CD14-positive monocyte (primary cell): ENCODE data around the gene KCNE3. TPM values are rescaled to one million over a fixed set of nuclear protein-coding genes. Genes with fewer than 3 reads are reported as not detected.

Experiments
- DNase-seq, 3 donors: peaks; one replicate each; pipeline ENCODE4 v3.0.0-alpha.2; 2011 to 2022
- H2AFZ ChIP-seq: 2 replicates; pipeline ENCODE4 v1.6.0; 2012; ENCODE audit warnings: mild to moderate bottlenecking, low read depth, low read length, inconsistent platforms; ENCODE audit not compliant: insufficient read depth, poor library complexity, severe bottlenecking
- H3K27ac ChIP-seq, 2 donors: 1 replicate in 1 of 2; 2 replicates in 1 of 2; pipeline ENCODE4 v1.5.1; 2012 to 2013; ENCODE audit warnings: low read length in 2 of 2, control low read depth in 1 of 2, inconsistent platforms in 1 of 2, low read depth in 1 of 2, mild to moderate bottlenecking in 1 of 2
- H3K27me3 ChIP-seq, 2 donors: one replicate each; pipeline versions ENCODE4 v1.6.0 to v1.6.1; 2011 to 2013; ENCODE audit warnings: low read length in 2 of 2; ENCODE audit not compliant: control insufficient read depth in 2 of 2, insufficient read depth in 2 of 2
- H3K36me3 ChIP-seq, 2 donors: replicated peaks in 1 of 2; 1 replicate in 1 of 2; 2 replicates in 1 of 2; pipeline versions ENCODE4 v1.5.1 to v1.6.1; 2012 to 2013; ENCODE audit warnings: low read length in 2 of 2, control low read depth in 1 of 2, inconsistent platforms in 1 of 2, mild to moderate bottlenecking in 1 of 2; ENCODE audit not compliant: insufficient read depth in 2 of 2, control insufficient read depth in 1 of 2
- H3K4me1 ChIP-seq, 2 donors: 1 replicate in 1 of 2; 2 replicates in 1 of 2; pipeline versions ENCODE4 v1.5.1 to v1.6.1; 2012 to 2013; ENCODE audit warnings: low read length in 2 of 2, control low read depth in 1 of 2, inconsistent platforms in 1 of 2, mild to moderate bottlenecking in 1 of 2, moderate library complexity in 1 of 2; ENCODE audit not compliant: insufficient read depth in 2 of 2, control insufficient read depth in 1 of 2
- H3K4me2 ChIP-seq: replicated peaks from 2 replicates; pipeline ENCODE3; 2012; ENCODE audit warnings: low read length, moderate library complexity, mild to moderate bottlenecking; ENCODE audit not compliant: poor library complexity, severe bottlenecking; ENCODE audit errors: extremely low read depth
- H3K4me3 ChIP-seq, 3 experiments: fragments of 200-600 bp in 1 of 3; sonication (generic) in 1 of 3; replicated peaks in 1 of 3; 1 replicate in 2 of 3; 2 replicates in 1 of 3; pipeline ENCODE4 v1.5.1; 2011 to 2013; ENCODE audit warnings: low read length in 3 of 3, mild to moderate bottlenecking in 3 of 3, control low read depth in 2 of 3, low read depth in 2 of 3, inconsistent platforms in 1 of 3, moderate library complexity in 1 of 3
- H3K79me2 ChIP-seq: 2 replicates; pipeline ENCODE4 v1.6.0; 2012; ENCODE audit warnings: mild to moderate bottlenecking, control low read depth, inconsistent platforms, low read length, moderate library complexity; ENCODE audit not compliant: insufficient read depth
- H3K9ac ChIP-seq: 2 replicates; pipeline ENCODE4 v1.6.0; 2017; ENCODE audit warnings: low read length, mild to moderate bottlenecking; ENCODE audit not compliant: insufficient read depth, poor library complexity, severe bottlenecking
- H3K9me3 ChIP-seq, 2 donors: replicated peaks in 1 of 2; 1 replicate in 1 of 2; 2 replicates in 1 of 2; pipeline versions ENCODE4 v1.5.1 to v1.6.1; 2012 to 2013; ENCODE audit warnings: low read length in 2 of 2, control low read depth in 1 of 2; ENCODE audit not compliant: control insufficient read depth in 1 of 2, insufficient read depth in 1 of 2
- H4K20me1 ChIP-seq: 2 replicates; pipeline ENCODE4 v1.6.0; 2012; ENCODE audit warnings: mild to moderate bottlenecking, low read length, control low read depth, moderate library complexity; ENCODE audit not compliant: insufficient read depth
- H3K27ac Mint-ChIP-seq, 7 donors: one replicate each; pipeline ENCODE4 v1.8.0; 2020; ENCODE audit warnings: mild to moderate bottlenecking in 7 of 7, mixed read lengths in 7 of 7, moderate library complexity in 6 of 7, inconsistent platforms in 2 of 7
- H3K27me3 Mint-ChIP-seq, 3 donors: one replicate each; pipeline ENCODE4 v1.8.0; 2021 to 2022; ENCODE audit warnings: low read depth in 3 of 3, mild to moderate bottlenecking in 3 of 3, mixed read lengths in 3 of 3, moderate library complexity in 3 of 3, inconsistent platforms in 1 of 3
- H3K36me3 Mint-ChIP-seq, 2 donors: one replicate each; pipeline ENCODE4 v1.8.0; 2020; ENCODE audit warnings: mixed read lengths in 2 of 2, inconsistent platforms in 1 of 2, mild to moderate bottlenecking in 1 of 2
- H3K4me1 Mint-ChIP-seq: one replicate; pipeline ENCODE4 v1.8.0; 2020; ENCODE audit warnings: mild to moderate bottlenecking, mixed read lengths
- H3K4me3 Mint-ChIP-seq, 2 donors: one replicate each; pipeline ENCODE4 v1.8.0; 2020; ENCODE audit warnings: mild to moderate bottlenecking in 2 of 2, mixed read lengths in 2 of 2, moderate library complexity in 1 of 2
- H3K9me3 Mint-ChIP-seq, 7 donors: one replicate each; pipeline ENCODE4 v1.8.0; 2020 to 2022; ENCODE audit warnings: mixed read lengths in 7 of 7, mild to moderate bottlenecking in 6 of 7, moderate library complexity in 6 of 7, inconsistent platforms in 2 of 7
- WGBS: methylation state at CpG from one replicate; pipeline ENCODE4 v1.1.5; 2013; ENCODE audit warnings: missing lambda C conversion rate; ENCODE audit not compliant: insufficient coverage; 5-methylcytosine and 5-hydroxymethylcytosine counted together
- intact Hi-C, 2 donors: fragments of 100-400 bp; cut with micrococcal nuclease; formaldehyde crosslinking; loops; one replicate each; pipeline versions ENCODE4 v1.15.0 to v1.15.1; 2023
- polyA plus RNA-seq, 3 donors: library from polyadenylated mRNA; depleted of rRNA in 1 of 3; unstranded in 2 of 3; stranded (reverse) in 1 of 3; fragments of 300-500 nt in 2 of 3; fragments of >200 nt in 1 of 3; fragmentation: Illumina TruSeq in 2 of 3; gene quantifications; 1 replicate in 2 of 3; 2 replicates in 1 of 3; pipeline ENCODE4 v1.2.3, GENCODE V29; 2012 to 2021
- TF ChIP-seq, protein P1 (sequence below): fragments of 200-600 bp; IDR thresholded peaks from one replicate; pipeline ENCODE4 v1.8.0; 2022; ENCODE audit warnings: antibody characterized with exemption, mild to moderate bottlenecking

The KCNE3 gene
- polyA plus RNA-seq, 3 donors: 29.9 to 76.6 (median 41.0) TPM

- Mint-ChIP-seq H3K27me3 (peaks cover 0 to 6% (median 0%) of the 10 kb centered on the region in 3 donors), H3K4me3 (peak overlapping the region in 1 of 2 donors; percentile 49), H3K27ac (peak overlapping the region; percentile 12 to 84 (median 72)), H3K9me3 (peaks cover 0 to 5% (median 3%) of the 10 kb centered on the region in 7 donors), H3K36me3 (no peaks in the 10 kb centered on the region), H3K4me1 (peaks cover 62% of the 10 kb centered on the region)
- peak overlapping the region in 1 of 2 donors; percentile 17 for H3K27ac ChIP-seq
- peak overlapping the region; percentile 3 for H3K4me2 ChIP-seq
- intact Hi-C loops: no loop called here
- no peaks in the 10 kb centered on the region for H3K9me3 ChIP-seq
- H3K9ac ChIP-seq: no peak overlapping the region
- H3K79me2 ChIP-seq: peaks cover 2% of the 10 kb centered on the region
- H3K4me1 ChIP-seq: peaks cover 57 to 69% of the 10 kb centered on the region in 2 donors
- WGBS: 100% methylated on average over 1 of the region's 5 CpGs
- no peak overlapping the region for H2AFZ ChIP-seq
- H3K36me3 ChIP-seq: no peaks in the 10 kb centered on the region
- H4K20me1 ChIP-seq: no peaks in the 10 kb centered on the region
- TF ChIP-seq, protein P1, sequence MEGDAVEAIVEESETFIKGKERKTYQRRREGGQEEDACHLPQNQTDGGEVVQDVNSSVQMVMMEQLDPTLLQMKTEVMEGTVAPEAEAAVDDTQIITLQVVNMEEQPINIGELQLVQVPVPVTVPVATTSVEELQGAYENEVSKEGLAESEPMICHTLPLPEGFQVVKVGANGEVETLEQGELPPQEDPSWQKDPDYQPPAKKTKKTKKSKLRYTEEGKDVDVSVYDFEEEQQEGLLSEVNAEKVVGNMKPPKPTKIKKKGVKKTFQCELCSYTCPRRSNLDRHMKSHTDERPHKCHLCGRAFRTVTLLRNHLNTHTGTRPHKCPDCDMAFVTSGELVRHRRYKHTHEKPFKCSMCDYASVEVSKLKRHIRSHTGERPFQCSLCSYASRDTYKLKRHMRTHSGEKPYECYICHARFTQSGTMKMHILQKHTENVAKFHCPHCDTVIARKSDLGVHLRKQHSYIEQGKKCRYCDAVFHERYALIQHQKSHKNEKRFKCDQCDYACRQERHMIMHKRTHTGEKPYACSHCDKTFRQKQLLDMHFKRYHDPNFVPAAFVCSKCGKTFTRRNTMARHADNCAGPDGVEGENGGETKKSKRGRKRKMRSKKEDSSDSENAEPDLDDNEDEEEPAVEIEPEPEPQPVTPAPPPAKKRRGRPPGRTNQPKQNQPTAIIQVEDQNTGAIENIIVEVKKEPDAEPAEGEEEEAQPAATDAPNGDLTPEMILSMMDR: no peak
- H3K27me3 ChIP-seq: no peaks in the 10 kb centered on the region
- peak in 2 of 3 donors; percentile 61 to 68 for DNase-seq
- H3K4me3 ChIP-seq: no peak overlapping the region
Observed at GRCh38 chr11:74471668-74472429, 4.5 kb upstream of the KCNE3 start.

DNA sequence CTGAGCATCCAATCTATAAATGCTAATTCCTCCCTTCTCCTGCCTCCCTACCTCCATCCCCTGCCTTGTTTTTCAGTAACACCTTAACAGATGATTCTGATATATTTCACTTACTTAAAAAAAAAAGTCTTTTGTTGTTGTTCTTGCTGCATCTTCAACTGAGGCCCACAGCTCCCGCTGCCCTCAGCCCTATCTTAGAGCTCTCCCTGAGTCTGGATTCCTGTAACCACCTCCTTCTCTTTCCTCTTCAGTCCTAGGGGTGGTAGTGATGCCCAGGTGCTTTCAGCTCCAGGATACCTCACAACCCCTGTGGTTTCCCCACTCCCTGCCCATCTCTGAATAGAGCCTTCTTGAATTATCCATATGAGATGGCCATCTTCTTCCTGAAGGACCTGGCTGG is 3.7 kb upstream of the KCNE3 start:
- intact Hi-C loops: no loop called here
- H3K27ac ChIP-seq: no peak overlapping the region
- Mint-ChIP-seq H3K36me3 (no peaks in the 10 kb centered on the region), H3K4me3 (no peak overlapping the region), H3K27ac (peak overlapping the region in 3 of 7 donors; percentile 41 to 73 (median 58)), H3K4me1 (peaks cover 66% of the 10 kb centered on the region), H3K9me3 (peaks cover 0 to 5% (median 3%) of the 10 kb centered on the region in 7 donors), H3K27me3 (peaks cover 0 to 3% (median 2%) of the 10 kb centered on the region in 3 donors)
- WGBS: no CpG with 5 or more reads among the region's 1 CpG
- no peaks in the 10 kb centered on the region for H3K27me3 ChIP-seq
- H3K4me1 ChIP-seq: peaks cover 61 to 73% of the 10 kb centered on the region in 2 donors
- H2AFZ ChIP-seq: no peak overlapping the region
- no peaks in the 10 kb centered on the region for H3K36me3 ChIP-seq
- H3K9me3 ChIP-seq: no peaks in the 10 kb centered on the region
- TF ChIP-seq, protein P1: no peak
- no peak overlapping the region for H3K9ac ChIP-seq
- H4K20me1 ChIP-seq: no peaks in the 10 kb centered on the region
- peaks cover 10% of the 10 kb centered on the region for H3K79me2 ChIP-seq
- DNase-seq: no peak
- no peak overlapping the region for H3K4me2 ChIP-seq
- no peak overlapping the region for H3K4me3 ChIP-seq
